ENCODE results near the gene RGS16. TPM values are rescaled to one million over a fixed set of nuclear protein-coding genes. Genes with fewer than 3 reads are reported as not detected.
"Not testable (repeated sequence)": the region's sequence is repeated elsewhere in the genome, so short reads cannot be mapped to it uniquely, and the experiment has no call there.

Gene RGS16
- total RNA-seq, 1 donor from 2014 or later = 0.98 TPM

GRCh38 chr1:182633657-182634281 lies 29.6 kb upstream of the RGS16 start:
- no peak for DNase-seq (ENCODE audit: low spot score, unreplicated experiment)
- no peaks in the 10 kb centered on the region for H3K27me3 Mint-ChIP-seq
- no peaks in the 10 kb centered on the region for H3K36me3 Mint-ChIP-seq (ENCODE audit: insufficient read depth)
- peaks cover 25% of the 10 kb centered on the region for H3K4me1 Mint-ChIP-seq (ENCODE audit: low read depth)
- H3K9me3 Mint-ChIP-seq (ENCODE audit: low read depth) = no peaks in the 10 kb centered on the region
- TF ChIP-seq CTCF (IDR thresholded peaks at IDR 0.05; ENCODE audit: unreplicated experiment) = no peak
- H3K27ac Mint-ChIP-seq = peak overlapping the region; percentile 59
- no peak overlapping the region for H3K4me3 Mint-ChIP-seq (ENCODE audit: low read depth)

- no peaks in the 10 kb centered on the region for H3K27me3 Mint-ChIP-seq
- H3K9me3 Mint-ChIP-seq (ENCODE audit: low read depth) = no peaks in the 10 kb centered on the region
- H3K4me1 Mint-ChIP-seq (ENCODE audit: low read depth) = peaks cover 25% of the 10 kb centered on the region
- H3K27ac Mint-ChIP-seq = no peak overlapping the region
- TF ChIP-seq CTCF (IDR thresholded peaks at IDR 0.05; ENCODE audit: unreplicated experiment) = no peak
- H3K36me3 Mint-ChIP-seq (ENCODE audit: insufficient read depth) = no peaks in the 10 kb centered on the region
- H3K4me3 Mint-ChIP-seq (ENCODE audit: low read depth) = no peak overlapping the region
- DNase-seq (ENCODE audit: low spot score, unreplicated experiment) = no peak
Observed at GRCh38 chr1:182633031-182633430, 28.8 kb upstream of the RGS16 start.

- not testable (repeated sequence) for DNase-seq (ENCODE audit: low spot score, unreplicated experiment); H3K9me3 Mint-ChIP-seq (ENCODE audit: low read depth); H3K36me3 Mint-ChIP-seq (ENCODE audit: insufficient read depth); H3K27me3 Mint-ChIP-seq
- Mint-ChIP-seq H3K27ac (peak overlapping the region; percentile 84), H3K4me1 (ENCODE audit: low read depth) (peaks cover 25% of the 10 kb centered on the region), H3K4me3 (ENCODE audit: low read depth) (peak overlapping the region; percentile 5)
Observed at GRCh38 chr1:182632441-182632857, 28.3 kb upstream of the RGS16 start.

GRCh38 chr1:182631954-182632353 lies 27.8 kb upstream of the RGS16 start:
- Mint-ChIP-seq H3K4me1 (ENCODE audit: low read depth) (peaks cover 25% of the 10 kb centered on the region), H3K27ac (no peak overlapping the region)

GRCh38 chr1:182631053-182631677 lies 27.0 kb upstream of the RGS16 start:
- Mint-ChIP-seq H3K4me3 (ENCODE audit: low read depth) (no peak overlapping the region), H3K4me1 (ENCODE audit: low read depth) (peaks cover 25% of the 10 kb centered on the region), H3K27ac (no peak overlapping the region), H3K27me3 (no peaks in the 10 kb centered on the region), H3K36me3 (ENCODE audit: insufficient read depth) (no peaks in the 10 kb centered on the region), H3K9me3 (ENCODE audit: low read depth) (no peaks in the 10 kb centered on the region)
- no peak for DNase-seq (ENCODE audit: low spot score, unreplicated experiment)
- TF ChIP-seq CTCF (IDR thresholded peaks at IDR 0.05; ENCODE audit: unreplicated experiment) = no peak

More at GRCh38 chr1:182631954-182632353, 27.8 kb upstream of the RGS16 start:
- no peak for DNase-seq (ENCODE audit: low spot score, unreplicated experiment)
- H3K4me3 Mint-ChIP-seq (ENCODE audit: low read depth) = no peak overlapping the region
- H3K27me3 Mint-ChIP-seq = no peaks in the 10 kb centered on the region
- H3K36me3 Mint-ChIP-seq (ENCODE audit: insufficient read depth) = no peaks in the 10 kb centered on the region
- H3K9me3 Mint-ChIP-seq (ENCODE audit: low read depth) = no peaks in the 10 kb centered on the region
- TF ChIP-seq CTCF (IDR thresholded peaks at IDR 0.05; ENCODE audit: unreplicated experiment) = no peak

- Mint-ChIP-seq H3K4me1 (ENCODE audit: low read depth) (peaks cover 25% of the 10 kb centered on the region), H3K9me3 (ENCODE audit: low read depth) (no peaks in the 10 kb centered on the region), H3K36me3 (ENCODE audit: insufficient read depth) (no peaks in the 10 kb centered on the region), H3K27ac (peak overlapping the region; percentile 25), H3K4me3 (ENCODE audit: low read depth) (no peak overlapping the region), H3K27me3 (no peaks in the 10 kb centered on the region)
- no peak for TF ChIP-seq CTCF (IDR thresholded peaks at IDR 0.05; ENCODE audit: unreplicated experiment)
- DNase-seq (ENCODE audit: low spot score, unreplicated experiment) = no peak
Observed at GRCh38 chr1:182630586-182630985, 26.4 kb upstream of the RGS16 start.
